Uterus (tissue), 4 donors: Measurements from ENCODE around the gene CLDN22. TPM values are rescaled to one million over a fixed set of nuclear protein-coding genes. Genes with fewer than 3 reads are reported as not detected.

Experiments used
- DNase-seq, 2 donors: peaks; one replicate each; pipeline ENCODE4 v3.0.0-alpha.2; 2019 to 2020
- H3K27ac ChIP-seq, 2 donors: fragments of 200-600 bp; sonication (generic); 1 replicate in 1 of 2; 2 replicates in 1 of 2; pipeline ENCODE4 v1.5.1; 2016 to 2018
- H3K27me3 ChIP-seq, 2 donors: fragments of 200-600 bp; sonication (generic); one replicate each; pipeline ENCODE4 v1.5.1; 2018 to 2019; ENCODE audit warnings: control low read depth in 1 of 2
- H3K36me3 ChIP-seq, 2 donors: fragments of 200-600 bp; sonication (generic); one replicate each; pipeline ENCODE4 v1.5.1; 2019; ENCODE audit warnings: control low read depth in 1 of 2
- H3K4me1 ChIP-seq, 2 donors: fragments of 200-600 bp; sonication (generic); one replicate each; pipeline ENCODE4 v1.5.1; 2018 to 2019; ENCODE audit warnings: control low read depth in 1 of 2
- H3K4me3 ChIP-seq, 2 donors: fragments of 200-600 bp; sonication (generic); 1 replicate in 1 of 2; 2 replicates in 1 of 2; pipeline ENCODE4 v1.5.1; 2018 to 2019; ENCODE audit warnings: mild to moderate bottlenecking in 1 of 2
- H3K9me3 ChIP-seq, 2 donors: fragments of 200-600 bp; sonication (generic); one replicate each; pipeline ENCODE4 v1.5.1; 2019; ENCODE audit warnings: control low read depth in 1 of 2
- POLR2A ChIP-seq, 2 donors: fragments of 450-650 bp; IDR thresholded peaks; one replicate each; pipeline ENCODE4 v1.6.1; 2016; ENCODE audit warnings: antibody characterized with exemption in 2 of 2, mild to moderate bottlenecking in 1 of 2, moderate library complexity in 1 of 2
- intact Hi-C: fragments of 100-400 bp; cut with DNase I; formaldehyde crosslinking; loops from one replicate; pipeline ENCODE4 v1.15.1; 2023; ENCODE audit warnings: low total_unique reads
- total RNA-seq, 4 donors: library from RNA; depleted of rRNA in 3 of 4; stranded (reverse); fragments of >200 nt in 3 of 4; gene quantifications; one replicate each; pipeline versions ENCODE4 v1.1.0 to v1.2.4, GENCODE V29; 2014 to 2023
- TF ChIP-seq, protein P1 (sequence below), 4 experiments: fragments of 200-600 bp in 2 of 4; fragments of 450-650 bp in 2 of 4; sonication (generic) in 2 of 4; IDR thresholded peaks; one replicate each; pipeline ENCODE4 v1.5.1; 2016 to 2019; ENCODE audit warnings: antibody characterized with exemption in 4 of 4, mild to moderate bottlenecking in 2 of 4, moderate library complexity in 1 of 4
- donor health status: DM: yes; HTN: yes; CAD: no.

Gene CLDN22
- total RNA-seq, 4 donors from 2014 or later, result 1.0 to 3.5 TPM; not detected in 2

GRCh38 chr4:183347566-183347965 lies 27.5 kb upstream of the CLDN22 start:
- H3K9me3 ChIP-seq, result no peaks in the 10 kb centered on the region
- no peak for DNase-seq
- no peak overlapping the region for H3K27ac ChIP-seq
- no peaks in the 10 kb centered on the region for H3K27me3 ChIP-seq
- no peaks in the 10 kb centered on the region for H3K4me1 ChIP-seq
- no peaks in the 10 kb centered on the region for H3K36me3 ChIP-seq
- H3K4me3 ChIP-seq, result no peak overlapping the region
- intact Hi-C loops, result no loop called here
- TF ChIP-seq, protein P1, sequence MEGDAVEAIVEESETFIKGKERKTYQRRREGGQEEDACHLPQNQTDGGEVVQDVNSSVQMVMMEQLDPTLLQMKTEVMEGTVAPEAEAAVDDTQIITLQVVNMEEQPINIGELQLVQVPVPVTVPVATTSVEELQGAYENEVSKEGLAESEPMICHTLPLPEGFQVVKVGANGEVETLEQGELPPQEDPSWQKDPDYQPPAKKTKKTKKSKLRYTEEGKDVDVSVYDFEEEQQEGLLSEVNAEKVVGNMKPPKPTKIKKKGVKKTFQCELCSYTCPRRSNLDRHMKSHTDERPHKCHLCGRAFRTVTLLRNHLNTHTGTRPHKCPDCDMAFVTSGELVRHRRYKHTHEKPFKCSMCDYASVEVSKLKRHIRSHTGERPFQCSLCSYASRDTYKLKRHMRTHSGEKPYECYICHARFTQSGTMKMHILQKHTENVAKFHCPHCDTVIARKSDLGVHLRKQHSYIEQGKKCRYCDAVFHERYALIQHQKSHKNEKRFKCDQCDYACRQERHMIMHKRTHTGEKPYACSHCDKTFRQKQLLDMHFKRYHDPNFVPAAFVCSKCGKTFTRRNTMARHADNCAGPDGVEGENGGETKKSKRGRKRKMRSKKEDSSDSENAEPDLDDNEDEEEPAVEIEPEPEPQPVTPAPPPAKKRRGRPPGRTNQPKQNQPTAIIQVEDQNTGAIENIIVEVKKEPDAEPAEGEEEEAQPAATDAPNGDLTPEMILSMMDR (IDR thresholded peaks at IDR 0.05), result no peak
- no peak for TF ChIP-seq POLR2A (IDR thresholded peaks at IDR 0.05)

DNA sequence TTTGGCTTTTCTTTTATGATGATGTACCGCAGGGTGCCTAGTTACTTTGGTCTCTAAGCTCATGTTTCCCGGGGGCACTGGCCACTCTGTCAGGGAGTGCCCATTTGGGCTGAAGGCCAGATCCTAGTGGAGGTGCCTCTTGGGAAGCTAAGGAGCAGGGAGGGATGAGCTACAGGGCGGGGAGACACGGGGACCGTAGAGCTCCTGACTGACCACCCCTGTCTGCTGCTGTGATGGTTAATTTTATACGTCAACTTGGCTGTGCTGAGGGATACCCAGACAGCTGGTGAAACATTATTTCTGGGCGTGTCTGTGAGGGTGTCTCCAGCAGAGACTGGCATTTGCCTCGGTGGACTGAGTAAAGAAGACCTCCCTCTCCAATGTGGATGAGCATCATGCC lies 27.1 kb upstream of the CLDN22 start:
- H3K27me3 ChIP-seq, result no peaks in the 10 kb centered on the region

DNA sequence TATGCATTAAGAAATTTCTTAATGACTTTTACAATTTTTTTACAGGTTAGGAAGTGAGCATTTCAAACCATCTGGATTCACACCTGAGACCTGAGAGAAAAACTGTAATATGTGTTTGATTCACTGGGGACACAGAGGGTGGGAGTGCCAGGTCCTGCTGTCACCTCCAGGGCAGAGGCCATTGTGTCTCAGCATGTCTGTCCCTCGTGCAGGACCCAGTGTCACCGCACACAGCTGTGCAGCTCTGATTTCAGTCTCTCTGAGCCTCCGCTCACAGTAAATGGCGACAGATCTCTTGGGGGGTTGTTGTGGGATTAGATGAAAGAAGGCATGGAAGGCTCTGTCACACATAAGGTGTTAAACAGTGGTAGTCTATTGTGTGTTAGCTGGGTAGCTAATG lies 25.2 kb upstream of the CLDN22 start:
- H3K9me3 ChIP-seq, result no peaks in the 10 kb centered on the region
- H3K27me3 ChIP-seq, result no peaks in the 10 kb centered on the region
- H3K4me1 ChIP-seq, result no peaks in the 10 kb centered on the region
- H3K4me3 ChIP-seq, result no peak overlapping the region
- intact Hi-C loops, result no loop called here
- no peak for DNase-seq
- TF ChIP-seq, protein P1 (IDR thresholded peaks at IDR 0.05), result no peak
- no peak for TF ChIP-seq POLR2A (IDR thresholded peaks at IDR 0.05)
- H3K27ac ChIP-seq, result no peak overlapping the region
- H3K36me3 ChIP-seq, result no peaks in the 10 kb centered on the region

More for the DNA sequence above, 27.1 kb upstream of the CLDN22 start:
- no peaks in the 10 kb centered on the region for H3K36me3 ChIP-seq
- no peaks in the 10 kb centered on the region for H3K9me3 ChIP-seq
- no peak for DNase-seq
- TF ChIP-seq POLR2A (IDR thresholded peaks at IDR 0.05), result no peak
- TF ChIP-seq, protein P1 (IDR thresholded peaks at IDR 0.05), result no peak
- H3K27ac ChIP-seq, result no peak overlapping the region
- no peak overlapping the region for H3K4me3 ChIP-seq
- H3K4me1 ChIP-seq, result no peaks in the 10 kb centered on the region
- intact Hi-C loops, result no loop called here

GRCh38 chr4:183344523-183345255 lies 24.6 kb upstream of the CLDN22 start:
- no peak overlapping the region for H3K27ac ChIP-seq
- H3K4me1 ChIP-seq, result no peaks in the 10 kb centered on the region
- H3K9me3 ChIP-seq, result no peaks in the 10 kb centered on the region
- H3K4me3 ChIP-seq, result no peak overlapping the region
- intact Hi-C loops, result no loop called here
- TF ChIP-seq, protein P1 (IDR thresholded peaks at IDR 0.05), result no peak
- no peak for TF ChIP-seq POLR2A (IDR thresholded peaks at IDR 0.05)
- H3K36me3 ChIP-seq, result no peaks in the 10 kb centered on the region
- H3K27me3 ChIP-seq, result no peaks in the 10 kb centered on the region
- DNase-seq, result no peak

DNA sequence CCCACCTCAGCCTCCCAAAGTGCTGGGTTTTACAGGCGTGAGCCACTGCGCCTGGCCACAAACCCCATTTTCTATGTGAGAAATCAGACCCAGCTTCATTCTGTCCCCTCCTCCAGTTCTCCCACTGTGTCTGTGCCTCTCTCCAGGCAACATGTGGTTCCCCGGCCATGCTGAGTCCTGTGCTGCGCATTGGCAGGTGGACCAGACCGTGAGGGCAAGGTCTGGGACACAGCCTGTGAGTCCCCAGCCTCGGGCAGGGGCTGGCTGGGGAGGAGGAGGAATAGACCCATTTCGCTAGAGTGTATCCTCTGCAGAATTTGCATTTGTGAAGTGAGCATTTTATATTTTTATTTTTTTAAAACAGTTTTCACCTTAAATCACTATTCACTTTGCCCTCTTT lies 23.7 kb upstream of the CLDN22 start:
- Histone ChIP-seq H3K27ac (no peak overlapping the region), H3K36me3 (no peaks in the 10 kb centered on the region), H3K27me3 (no peaks in the 10 kb centered on the region), H3K9me3 (no peaks in the 10 kb centered on the region), H3K4me1 (no peaks in the 10 kb centered on the region), H3K4me3 (no peak overlapping the region)
- DNase-seq, result no peak
- TF ChIP-seq POLR2A (IDR thresholded peaks at IDR 0.05), result no peak
- TF ChIP-seq, protein P1 (IDR thresholded peaks at IDR 0.05), result no peak
- intact Hi-C loops, result no loop called here
